Activated CD4-positive, alpha-beta T cell treated with anti-CD3 and anti-CD28 coated beads, Interleukin-10, Interleukin-2, amounts not matched to agents 100 ng/mL and 50 ng/mL, durations not matched to agents 16 hours and 8 hours (primary cell): ENCODE results near the gene RPL15.

Experiments
- DNase-seq: peaks from one replicate; pipeline ENCODE4 v3.0.0-alpha.2; 2020

Gene RPL15

GRCh38 chr3:23968463-23969184, 51.7 kb downstream of the RPL15 start:
- no peak for DNase-seq

DNA sequence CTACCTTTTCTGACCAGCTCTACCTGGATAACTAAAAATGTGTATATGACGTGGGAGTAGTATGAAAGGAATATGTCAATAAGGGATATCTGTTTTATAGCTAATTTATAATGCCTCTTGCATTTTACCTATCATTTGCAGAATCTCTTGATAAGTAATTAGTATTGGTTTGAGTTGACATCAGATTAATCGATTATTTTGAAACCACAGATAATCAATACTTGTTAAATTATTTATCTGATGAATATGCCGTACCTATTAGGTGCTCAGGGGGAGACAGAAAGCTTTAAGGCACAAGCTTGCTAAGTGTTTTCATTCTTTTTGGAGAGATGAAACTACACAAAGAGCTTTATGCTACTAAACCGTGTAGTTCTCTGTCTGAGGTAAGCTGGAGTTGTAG, 52.5 kb downstream of the RPL15 start:
- no peak for DNase-seq
